ENCODE results near the gene NACA2.
"Not testable (repeated sequence)": the region's sequence is repeated elsewhere in the genome, so short reads cannot be mapped to it uniquely, and the experiment has no call there.

NACA2 gene

GRCh38 chr17:61634011-61634539 lies 43.1 kb upstream of the NACA2 start:
- Histone ChIP-seq H2AFZ (no peak overlapping the region), H3K79me2 (no peaks in the 10 kb centered on the region), H3K4me2 (ENCODE audit: low read length) (no peak overlapping the region), H3K4me1 (no peaks in the 10 kb centered on the region), H3K4me3 (ENCODE audit: low read depth, low read length) (no peak overlapping the region), H3K9ac (no peak overlapping the region), H3K27ac (no peak overlapping the region), H3K9me3 (ENCODE audit: control insufficient read depth, low read length) (no peaks in the 10 kb centered on the region), H3K27me3 (ENCODE audit: control insufficient read depth, insufficient read depth, low read length) (no peaks in the 10 kb centered on the region), H3K36me3 (ENCODE audit: control insufficient read depth, insufficient read depth, low read length) (no peaks in the 10 kb centered on the region)
- TF ChIP-seq CTCF (IDR thresholded peaks at IDR 0.05) = no peak

- no peak overlapping the region for H2AFZ ChIP-seq
- H3K27me3 ChIP-seq (ENCODE audit: control insufficient read depth, insufficient read depth, low read length) = no peaks in the 10 kb centered on the region
- H3K79me2 ChIP-seq = no peaks in the 10 kb centered on the region
- no peaks in the 10 kb centered on the region for H3K4me1 ChIP-seq
- H3K27ac ChIP-seq = no peak overlapping the region
- no peaks in the 10 kb centered on the region for H3K36me3 ChIP-seq (ENCODE audit: control insufficient read depth, insufficient read depth, low read length)
- H3K4me3 ChIP-seq (ENCODE audit: low read depth, low read length) = no peak overlapping the region
- no peak overlapping the region for H3K9ac ChIP-seq
- no peaks in the 10 kb centered on the region for H3K9me3 ChIP-seq (ENCODE audit: control insufficient read depth, low read length)
- no peak for TF ChIP-seq CTCF (IDR thresholded peaks at IDR 0.05)
- no peak overlapping the region for H3K4me2 ChIP-seq (ENCODE audit: low read length)
Measured at GRCh38 chr17:61632826-61633225, 41.8 kb upstream of the NACA2 start.

- H3K9ac ChIP-seq = no peak overlapping the region
Measured at GRCh38 chr17:61631800-61632199, 40.8 kb upstream of the NACA2 start.

GRCh38 chr17:61628158-61628557 lies 37.1 kb upstream of the NACA2 start:
- not testable (repeated sequence) for H3K9ac ChIP-seq; H3K27ac ChIP-seq; H3K9me3 ChIP-seq (ENCODE audit: control insufficient read depth, low read length); H3K4me2 ChIP-seq (ENCODE audit: low read length); H3K27me3 ChIP-seq (ENCODE audit: control insufficient read depth, insufficient read depth, low read length); H3K4me1 ChIP-seq; H3K36me3 ChIP-seq (ENCODE audit: control insufficient read depth, insufficient read depth, low read length); H2AFZ ChIP-seq; H3K4me3 ChIP-seq (ENCODE audit: low read depth, low read length); H3K79me2 ChIP-seq

More at GRCh38 chr17:61631800-61632199, 40.8 kb upstream of the NACA2 start:
- Histone ChIP-seq H3K4me3 (ENCODE audit: low read depth, low read length) (no peak overlapping the region), H3K9me3 (ENCODE audit: control insufficient read depth, low read length) (no peaks in the 10 kb centered on the region), H3K27ac (no peak overlapping the region), H2AFZ (no peak overlapping the region), H3K27me3 (ENCODE audit: control insufficient read depth, insufficient read depth, low read length) (no peaks in the 10 kb centered on the region), H3K4me1 (no peaks in the 10 kb centered on the region), H3K36me3 (ENCODE audit: control insufficient read depth, insufficient read depth, low read length) (no peaks in the 10 kb centered on the region), H3K4me2 (ENCODE audit: low read length) (no peak overlapping the region), H3K79me2 (no peaks in the 10 kb centered on the region)
- no peak for TF ChIP-seq CTCF (IDR thresholded peaks at IDR 0.05)

- no peak overlapping the region for H3K9ac ChIP-seq
- no peaks in the 10 kb centered on the region for H3K36me3 ChIP-seq (ENCODE audit: control insufficient read depth, insufficient read depth, low read length)
- H3K27ac ChIP-seq = no peak overlapping the region
- no peak overlapping the region for H2AFZ ChIP-seq
- H3K27me3 ChIP-seq (ENCODE audit: control insufficient read depth, insufficient read depth, low read length) = no peaks in the 10 kb centered on the region
- H3K4me3 ChIP-seq (ENCODE audit: low read depth, low read length) = no peak overlapping the region
- H3K9me3 ChIP-seq (ENCODE audit: control insufficient read depth, low read length) = no peaks in the 10 kb centered on the region
- H3K4me1 ChIP-seq = no peaks in the 10 kb centered on the region
- H3K79me2 ChIP-seq = no peaks in the 10 kb centered on the region
- TF ChIP-seq CTCF (IDR thresholded peaks at IDR 0.05) = no peak
- H3K4me2 ChIP-seq (ENCODE audit: low read length) = no peak overlapping the region
Measured at GRCh38 chr17:61627658-61628057, 36.6 kb upstream of the NACA2 start.

All from parathyroid adenoma (tissue), 2 donors.